ENCODE results near the gene ILKAP. TPM values are rescaled to one million over a fixed set of nuclear protein-coding genes. Genes with fewer than 3 reads are reported as not detected.

The ILKAP gene
- total and polyA plus RNA-seq, 8 donors, result 20.4 to 59.4 (median 37.8) TPM

DNA sequence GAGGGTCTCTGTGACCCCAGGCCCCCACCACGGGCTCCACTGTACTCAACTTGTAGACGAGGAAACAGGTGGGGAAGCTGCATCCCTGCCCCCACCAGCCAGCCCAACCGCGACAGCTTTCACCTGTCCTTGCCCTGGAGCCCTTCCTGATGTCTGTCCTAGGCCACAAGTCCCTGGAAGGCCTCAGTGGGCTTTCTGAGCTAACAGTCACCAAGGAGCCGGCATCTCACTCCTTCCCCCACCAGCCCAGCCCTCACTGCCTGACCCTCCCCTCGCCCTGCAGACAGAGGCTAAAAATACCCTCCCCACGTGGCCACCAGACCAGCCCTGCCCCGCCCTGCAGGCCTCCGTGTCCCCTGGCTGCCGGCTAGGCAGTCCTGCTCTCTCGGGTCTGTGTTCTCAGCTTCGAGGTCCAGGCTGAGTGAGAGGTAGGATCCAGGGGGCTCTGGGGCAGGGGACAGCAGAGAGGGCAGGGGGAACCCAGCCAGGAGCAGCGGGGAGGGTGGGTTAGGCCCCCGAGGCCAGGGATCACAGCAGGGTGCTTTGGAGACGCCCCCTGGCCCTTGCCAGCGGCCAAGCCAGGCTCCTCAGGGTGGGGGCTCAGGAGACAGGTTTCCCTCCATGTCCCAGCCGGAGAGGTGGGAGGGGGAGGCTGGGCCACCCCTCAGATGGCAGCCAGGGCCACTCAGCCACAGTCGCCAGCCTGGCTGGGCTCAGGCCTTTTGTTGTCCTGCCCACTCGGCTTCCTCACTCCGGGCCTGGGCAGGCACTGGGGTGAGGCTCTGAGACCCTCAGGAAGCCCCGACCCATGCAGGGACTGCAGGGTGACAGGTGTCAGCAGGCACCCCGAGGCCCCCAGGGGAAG lies 64.9 kb downstream of the ILKAP start, which contains the start of gene KLHL30:
KLHL30 (plus strand) TSS at position 338 of the 865 bp plus-strand sequence. CDS start 2,087 bp downstream, outside the sequence.
- no peaks in the 10 kb centered on the region for H3K27me3 ChIP-seq
- intact Hi-C loops (cut with DNase I; ENCODE audit: low total_unique reads), result no loop called here
- peak within 1 kb of the TSS in 3 of 4 donors; percentile 7 to 13 (median 7) for H3K4me3 ChIP-seq
- no peaks in the 10 kb centered on the region for H3K36me3 ChIP-seq
- H3K4me1 ChIP-seq, result peaks cover 8 to 46% (median 28%) of the 10 kb centered on the region in 4 donors
- no peaks in the 10 kb centered on the region for H3K9me3 ChIP-seq
- DNase-seq, result peak in 1 of 2 donors; percentile 76
- H3K27ac ChIP-seq, result peak within 1 kb of the TSS in 1 of 5 donors; percentile 6
- WGBS, 5 donors, result 48 to 62% (median 54%) methylated on average over 12 to 22 of the region's 22 CpGs
- TF ChIP-seq POLR2A (IDR thresholded peaks at IDR 0.05) (no peak), POLR2AphosphoS5 (IDR thresholded peaks at IDR 0.05) (no peak), EP300 (IDR thresholded peaks at IDR 0.05) (no peak)
- TF ChIP-seq, protein P1, sequence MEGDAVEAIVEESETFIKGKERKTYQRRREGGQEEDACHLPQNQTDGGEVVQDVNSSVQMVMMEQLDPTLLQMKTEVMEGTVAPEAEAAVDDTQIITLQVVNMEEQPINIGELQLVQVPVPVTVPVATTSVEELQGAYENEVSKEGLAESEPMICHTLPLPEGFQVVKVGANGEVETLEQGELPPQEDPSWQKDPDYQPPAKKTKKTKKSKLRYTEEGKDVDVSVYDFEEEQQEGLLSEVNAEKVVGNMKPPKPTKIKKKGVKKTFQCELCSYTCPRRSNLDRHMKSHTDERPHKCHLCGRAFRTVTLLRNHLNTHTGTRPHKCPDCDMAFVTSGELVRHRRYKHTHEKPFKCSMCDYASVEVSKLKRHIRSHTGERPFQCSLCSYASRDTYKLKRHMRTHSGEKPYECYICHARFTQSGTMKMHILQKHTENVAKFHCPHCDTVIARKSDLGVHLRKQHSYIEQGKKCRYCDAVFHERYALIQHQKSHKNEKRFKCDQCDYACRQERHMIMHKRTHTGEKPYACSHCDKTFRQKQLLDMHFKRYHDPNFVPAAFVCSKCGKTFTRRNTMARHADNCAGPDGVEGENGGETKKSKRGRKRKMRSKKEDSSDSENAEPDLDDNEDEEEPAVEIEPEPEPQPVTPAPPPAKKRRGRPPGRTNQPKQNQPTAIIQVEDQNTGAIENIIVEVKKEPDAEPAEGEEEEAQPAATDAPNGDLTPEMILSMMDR (IDR thresholded peaks at IDR 0.05), result no peak

DNA sequence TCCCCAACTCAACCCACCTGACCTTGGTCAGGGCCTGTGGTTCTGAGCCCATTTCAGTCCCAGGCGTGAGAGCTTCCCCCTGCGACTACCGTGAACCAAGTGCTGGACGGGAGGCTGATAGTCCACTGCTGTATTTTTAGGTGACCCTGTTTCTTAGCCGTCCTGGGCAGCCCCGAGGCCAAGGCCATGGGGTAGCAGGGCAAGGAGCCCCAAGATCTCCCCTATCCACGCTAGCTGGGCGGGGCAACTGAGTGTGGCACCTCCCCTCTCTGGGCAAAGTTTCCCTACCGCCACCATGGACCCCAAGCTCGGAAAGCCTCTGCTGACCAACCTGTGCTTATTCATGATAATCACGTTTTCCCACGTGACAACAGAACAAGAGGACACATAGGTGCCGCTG lies 65.6 kb downstream of the ILKAP start:
- TF ChIP-seq POLR2AphosphoS5 (IDR thresholded peaks at IDR 0.05) (no peak), POLR2A (IDR thresholded peaks at IDR 0.05) (no peak), EP300 (IDR thresholded peaks at IDR 0.05) (no peak)
- TF ChIP-seq, protein P1 (IDR thresholded peaks at IDR 0.05), result no peak
- no peak overlapping the region for H3K4me3 ChIP-seq
- no peaks in the 10 kb centered on the region for H3K9me3 ChIP-seq
- intact Hi-C loops (cut with DNase I; ENCODE audit: low total_unique reads), result no loop called here
- DNase-seq, result no peak
- H3K27me3 ChIP-seq, result no peaks in the 10 kb centered on the region
- WGBS, 5 donors, result 87 to 95% (median 93%) methylated on average over 7 to 13 of the region's 13 CpGs
- no peaks in the 10 kb centered on the region for H3K36me3 ChIP-seq
- H3K4me1 ChIP-seq, result peaks cover 8 to 39% (median 22%) of the 10 kb centered on the region in 4 donors
- H3K27ac ChIP-seq, result no peak overlapping the region

DNA sequence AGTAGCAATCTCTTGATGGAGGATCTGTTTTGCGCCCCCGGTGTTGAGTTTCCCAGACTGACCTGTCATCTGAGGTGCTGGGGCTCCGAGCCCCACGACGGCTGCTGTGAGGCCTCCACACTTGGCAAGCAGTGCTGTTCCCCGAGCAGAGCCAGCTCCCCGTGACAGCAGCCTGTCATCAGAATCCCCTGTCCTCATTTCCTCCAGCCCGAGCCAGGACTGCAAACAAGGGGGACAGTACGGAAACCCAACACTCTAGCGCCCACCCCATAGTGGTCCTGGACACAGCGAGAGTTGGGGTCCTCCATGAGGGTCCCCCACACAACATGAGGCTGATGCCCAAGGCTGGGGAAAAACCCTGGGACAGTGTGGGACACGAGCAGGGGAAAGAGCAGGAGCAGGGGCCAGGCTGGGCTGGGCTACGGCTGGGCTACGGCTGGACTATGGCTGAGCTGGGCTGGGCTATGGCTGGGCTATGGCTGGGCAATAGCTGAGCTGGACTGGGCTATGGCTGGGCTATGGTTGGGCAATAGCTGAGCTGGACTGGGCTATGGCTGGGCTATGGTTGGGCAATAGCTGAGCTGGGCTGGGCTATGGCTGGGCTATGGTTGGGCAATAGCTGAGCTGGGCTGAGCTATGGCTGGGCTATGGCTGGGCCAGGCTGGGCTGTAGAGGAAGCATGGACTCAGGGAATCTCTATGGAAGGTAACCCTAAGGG lies 66.5 kb downstream of the ILKAP start:
- TF ChIP-seq EP300 (IDR thresholded peaks at IDR 0.05) (no peak), POLR2A (IDR thresholded peaks at IDR 0.05) (no peak)
- TF ChIP-seq, protein P1 (IDR thresholded peaks at IDR 0.05), result no peak
- peaks cover 8 to 30% (median 16%) of the 10 kb centered on the region in 4 donors for H3K4me1 ChIP-seq
- no peaks in the 10 kb centered on the region for H3K27me3 ChIP-seq
- H3K9me3 ChIP-seq, result no peaks in the 10 kb centered on the region
- H3K36me3 ChIP-seq, result no peaks in the 10 kb centered on the region
- 78 to 81% (median 80%) methylated on average over 13 to 14 of the region's 14 CpGs for WGBS, 5 donors
- H3K27ac ChIP-seq, result no peak overlapping the region
- no peak for DNase-seq
- no peak overlapping the region for H3K4me3 ChIP-seq
- intact Hi-C loops (cut with DNase I; ENCODE audit: low total_unique reads), result no loop called here

DNA sequence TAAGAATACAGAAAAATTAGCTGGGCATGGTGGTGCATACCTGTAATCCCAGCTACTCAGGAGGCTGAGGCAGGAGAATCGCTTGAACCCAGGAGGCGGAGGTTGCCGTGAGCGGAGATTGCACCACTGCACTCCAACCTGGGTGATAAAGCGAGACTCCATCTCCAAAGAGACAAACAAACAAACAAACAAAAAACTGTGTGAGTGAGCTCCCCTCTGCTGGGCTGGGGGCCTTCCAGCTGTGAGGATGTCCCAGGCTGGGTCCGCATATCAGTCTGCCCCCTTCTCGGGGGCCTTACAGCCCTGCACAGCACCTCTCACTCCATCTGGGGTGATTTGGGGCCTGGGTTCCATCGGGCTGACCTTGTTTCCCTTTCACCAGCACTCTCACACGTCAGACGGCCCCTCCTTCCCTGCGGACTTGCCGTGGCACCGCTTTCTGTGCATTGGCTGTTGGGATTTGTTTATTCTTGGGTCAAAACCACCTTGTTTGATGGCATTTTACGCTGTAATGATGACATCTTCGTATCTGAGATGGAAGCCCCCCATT lies 67.8 kb downstream of the ILKAP start:
- WGBS, 5 donors, result 85 to 88% (median 87%) methylated on average over 14 to 15 of the region's 15 CpGs
- TF ChIP-seq EP300 (IDR thresholded peaks at IDR 0.05) (no peak), POLR2AphosphoS5 (IDR thresholded peaks at IDR 0.05) (no peak), POLR2A (IDR thresholded peaks at IDR 0.05) (no peak)
- TF ChIP-seq, protein P1 (IDR thresholded peaks at IDR 0.05), result no peak

More for the DNA sequence above, 67.8 kb downstream of the ILKAP start:
- H3K27ac ChIP-seq, result no peak overlapping the region
- H3K27me3 ChIP-seq, result no peaks in the 10 kb centered on the region
- no peaks in the 10 kb centered on the region for H3K36me3 ChIP-seq
- H3K4me1 ChIP-seq, result peaks cover 0 to 20% (median 9%) of the 10 kb centered on the region in 4 donors
- no peaks in the 10 kb centered on the region for H3K9me3 ChIP-seq
- H3K4me3 ChIP-seq, result no peak overlapping the region
- intact Hi-C loops (cut with DNase I; ENCODE audit: low total_unique reads), result no loop called here
- DNase-seq, result no peak

Data from stomach (tissue), 9 donors.